ENCODE measurements around the gene AP1S2.
A peak's percentile ranks its signal among the peaks of the same experiment; 100 is the strongest.
"Not testable (repeated sequence)": the region's sequence is repeated elsewhere in the genome, so short reads cannot be mapped to it uniquely, and the experiment has no call there.

The AP1S2 gene

GRCh38 chrX:15854080-15854655 is 445 bp downstream of the AP1S2 start:
- peak; percentile 17 to 85 (median 84) for DNase-seq

- DNase-seq = peak in 2 of 3 experiments; percentile 51 to 71
Observed at GRCh38 chrX:15853586-15854079, 980 bp downstream of the AP1S2 start.

GRCh38 chrX:15849555-15849954 is 5.1 kb downstream of the AP1S2 start:
- DNase-seq = peak in 1 of 3 experiments; percentile 59

GRCh38 chrX:15848576-15848975 is 6.0 kb downstream of the AP1S2 start:
- DNase-seq = peak in 1 of 3 experiments; percentile 64

- DNase-seq = no peak
Observed at GRCh38 chrX:15843960-15844359, 10.7 kb downstream of the AP1S2 start.

GRCh38 chrX:15841853-15842516 is 12.6 kb downstream of the AP1S2 start:
- no peak for DNase-seq

- DNase-seq = no peak
Observed at GRCh38 chrX:15838017-15838416, 16.6 kb downstream of the AP1S2 start.

GRCh38 chrX:15834827-15835595 is 19.6 kb downstream of the AP1S2 start:
- DNase-seq = no peak

- no peak for DNase-seq
Observed at GRCh38 chrX:15834053-15834452, 20.6 kb downstream of the AP1S2 start.

- DNase-seq = not testable (repeated sequence)
Observed at GRCh38 chrX:15831347-15831746, 23.3 kb downstream of the AP1S2 start.

GRCh38 chrX:15829217-15829616 is 25.4 kb downstream of the AP1S2 start:
- no peak for DNase-seq

GRCh38 chrX:15825936-15826335 is 28.7 kb downstream of the AP1S2 start:
- DNase-seq = no peak

- no peak for DNase-seq
Observed at GRCh38 chrX:15822922-15823321, 31.7 kb downstream of the AP1S2 start.

GRCh38 chrX:15820106-15821073 is 34.2 kb downstream of the AP1S2 start:
- DNase-seq = no peak

GRCh38 chrX:15816886-15817285 is 37.7 kb downstream of the AP1S2 start:
- DNase-seq = no peak

GRCh38 chrX:15816438-15816809 is 38.2 kb downstream of the AP1S2 start:
- DNase-seq = no peak

- peak in 1 of 3 experiments; percentile 35 for DNase-seq
Observed at GRCh38 chrX:15815779-15816437, 38.7 kb downstream of the AP1S2 start.

GRCh38 chrX:15814771-15815365 is 39.7 kb downstream of the AP1S2 start:
- DNase-seq = no peak

- no peak for DNase-seq
Observed at GRCh38 chrX:15813416-15813815, 41.2 kb downstream of the AP1S2 start.

- DNase-seq = no peak
Observed at GRCh38 chrX:15812192-15812938, 42.2 kb downstream of the AP1S2 start.

- DNase-seq = no peak
Observed at GRCh38 chrX:15808254-15808653, 46.4 kb downstream of the AP1S2 start.
